Peyer's patch (tissue), 4 donors: Measurements from ENCODE around the gene DDR2.
"Not testable (repeated sequence)": the region's sequence is repeated elsewhere in the genome, so short reads cannot be mapped to it uniquely, and the experiment has no call there.

ENCODE experiments used
- POLR2A ChIP-seq, 2 donors: fragments of 450-650 bp; IDR thresholded peaks; one replicate each; pipeline ENCODE4 v1.5.1; 2017; ENCODE audit warnings: antibody characterized with exemption in 2 of 2, mild to moderate bottlenecking in 2 of 2, moderate library complexity in 2 of 2
- TF ChIP-seq, protein P1 (sequence below), 6 experiments: fragments of 450-650 bp in 4 of 6; fragments of 200-600 bp in 2 of 6; sonication (generic) in 1 of 6; IDR thresholded peaks; one replicate each; pipeline ENCODE4 v1.5.1; 2017 to 2019; ENCODE audit warnings: antibody characterized with exemption in 6 of 6, mild to moderate bottlenecking in 3 of 6, moderate library complexity in 1 of 6

GRCh38 chr1:162788783-162789182, 156.5 kb downstream of the DDR2 start:
- TF ChIP-seq, protein P1, sequence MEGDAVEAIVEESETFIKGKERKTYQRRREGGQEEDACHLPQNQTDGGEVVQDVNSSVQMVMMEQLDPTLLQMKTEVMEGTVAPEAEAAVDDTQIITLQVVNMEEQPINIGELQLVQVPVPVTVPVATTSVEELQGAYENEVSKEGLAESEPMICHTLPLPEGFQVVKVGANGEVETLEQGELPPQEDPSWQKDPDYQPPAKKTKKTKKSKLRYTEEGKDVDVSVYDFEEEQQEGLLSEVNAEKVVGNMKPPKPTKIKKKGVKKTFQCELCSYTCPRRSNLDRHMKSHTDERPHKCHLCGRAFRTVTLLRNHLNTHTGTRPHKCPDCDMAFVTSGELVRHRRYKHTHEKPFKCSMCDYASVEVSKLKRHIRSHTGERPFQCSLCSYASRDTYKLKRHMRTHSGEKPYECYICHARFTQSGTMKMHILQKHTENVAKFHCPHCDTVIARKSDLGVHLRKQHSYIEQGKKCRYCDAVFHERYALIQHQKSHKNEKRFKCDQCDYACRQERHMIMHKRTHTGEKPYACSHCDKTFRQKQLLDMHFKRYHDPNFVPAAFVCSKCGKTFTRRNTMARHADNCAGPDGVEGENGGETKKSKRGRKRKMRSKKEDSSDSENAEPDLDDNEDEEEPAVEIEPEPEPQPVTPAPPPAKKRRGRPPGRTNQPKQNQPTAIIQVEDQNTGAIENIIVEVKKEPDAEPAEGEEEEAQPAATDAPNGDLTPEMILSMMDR (IDR thresholded peaks at IDR 0.05), result not testable (repeated sequence)
- TF ChIP-seq POLR2A (IDR thresholded peaks at IDR 0.05), result not testable (repeated sequence)
